Testis (tissue), 2 donors: ENCODE measurements around the gene COL26A1.
"Not testable (repeated sequence)": the region's sequence is repeated elsewhere in the genome, so short reads cannot be mapped to it uniquely, and the experiment has no call there.

Source experiments
- CTCF ChIP-seq, 3 experiments: fragments of 450-650 bp in 2 of 3; fragments of 200-600 bp in 1 of 3; sonication (generic) in 1 of 3; IDR thresholded peaks; one replicate each; pipeline ENCODE4 v1.5.1; 2016 to 2019; ENCODE audit warnings: antibody characterized with exemption in 3 of 3, mild to moderate bottlenecking in 2 of 3, moderate library complexity in 1 of 3
- POLR2A ChIP-seq: fragments of 450-650 bp; IDR thresholded peaks from one replicate; pipeline ENCODE4 v1.6.1; 2017; ENCODE audit warnings: antibody characterized with exemption, mild to moderate bottlenecking, moderate library complexity

- not testable (repeated sequence) for TF ChIP-seq POLR2A; CTCF (IDR thresholded peaks at IDR 0.05)
Measured at GRCh38 chr7:101561293-101561692, 198.6 kb downstream of the COL26A1 start.
